Tibial artery (tissue), 4 donors: Measurements from ENCODE around the gene SLC25A13.

ENCODE experiments used
- DNase-seq, 2 donors: peaks; one replicate each; pipeline ENCODE4 v3.0.0-alpha.2; 2019
- H3K27ac ChIP-seq, 2 donors: fragments of 200-600 bp; sonication (generic) in 1 of 2; 1 replicate in 1 of 2; 2 replicates in 1 of 2; pipeline ENCODE4 v1.5.1; 2018 to 2019; ENCODE audit warnings: mild to moderate bottlenecking in 1 of 2
- H3K27me3 ChIP-seq, 2 donors: fragments of 200-600 bp; sonication (generic) in 1 of 2; one replicate each; pipeline versions ENCODE4 v1.5.1 to v1.6.0; 2016 to 2019
- H3K36me3 ChIP-seq, 3 donors: fragments of 200-600 bp; sonication (generic) in 2 of 3; one replicate each; pipeline ENCODE4 v1.5.1; 2016 to 2019; ENCODE audit warnings: mild to moderate bottlenecking in 2 of 3
- H3K4me1 ChIP-seq, 4 donors: fragments of 200-600 bp; sonication (generic) in 2 of 4; 1 replicate in 3 of 4; 2 replicates in 1 of 4; pipeline ENCODE4 v1.5.1; 2016 to 2019
- H3K4me3 ChIP-seq, 2 donors: fragments of 200-600 bp; sonication (generic) in 1 of 2; 1 replicate in 1 of 2; 2 replicates in 1 of 2; pipeline ENCODE4 v1.5.1; 2018 to 2019; ENCODE audit warnings: mild to moderate bottlenecking in 2 of 2
- H3K9me3 ChIP-seq, 3 donors: fragments of 200-600 bp; sonication (generic) in 1 of 3; one replicate each; pipeline ENCODE4 v1.5.1; 2016 to 2019
- CTCF ChIP-seq, 2 experiments: fragments of 200-600 bp in 1 of 2; fragments of 450-650 bp in 1 of 2; IDR thresholded peaks; one replicate each; pipeline ENCODE4 v1.5.1; 2017 to 2019; ENCODE audit warnings: antibody characterized with exemption in 2 of 2, mild to moderate bottlenecking in 1 of 2, moderate library complexity in 1 of 2
- intact Hi-C: fragments of 100-400 bp; cut with DNase I; formaldehyde crosslinking; loops from one replicate; pipeline ENCODE4 v1.15.0; 2023; ENCODE audit warnings: low total_unique reads

The SLC25A13 gene

GRCh38 chr7:96308253-96308949 is 13.5 kb downstream of the SLC25A13 start:
- TF ChIP-seq CTCF (IDR thresholded peaks at IDR 0.05) = no peak
- Histone ChIP-seq H3K27me3 (no peaks in the 10 kb centered on the region), H3K4me1 (peaks cover 0 to 53% (median 16%) of the 10 kb centered on the region in 4 donors), H3K27ac (no peak overlapping the region), H3K36me3 (no peaks in the 10 kb centered on the region), H3K4me3 (no peak overlapping the region), H3K9me3 (no peaks in the 10 kb centered on the region)
- intact Hi-C loops = no loop called here
- no peak for DNase-seq

- H3K27me3 ChIP-seq = no peaks in the 10 kb centered on the region
- H3K4me3 ChIP-seq = no peak overlapping the region
- TF ChIP-seq CTCF (IDR thresholded peaks at IDR 0.05) = no peak
- no peak overlapping the region for H3K27ac ChIP-seq
- intact Hi-C loops = no loop called here
- H3K36me3 ChIP-seq = no peaks in the 10 kb centered on the region
- DNase-seq = no peak
- peaks cover 0 to 48% (median 16%) of the 10 kb centered on the region in 4 donors for H3K4me1 ChIP-seq
- H3K9me3 ChIP-seq = no peaks in the 10 kb centered on the region
These were observed 15.3 kb downstream of the SLC25A13 start for GRCh38 chr7:96306385-96307125.

- no peak for TF ChIP-seq CTCF (IDR thresholded peaks at IDR 0.05)
- intact Hi-C loops = no loop called here
- Histone ChIP-seq H3K9me3 (no peaks in the 10 kb centered on the region), H3K27me3 (no peaks in the 10 kb centered on the region), H3K4me1 (peaks cover 0 to 42% (median 16%) of the 10 kb centered on the region in 4 donors), H3K4me3 (no peak overlapping the region), H3K36me3 (no peaks in the 10 kb centered on the region), H3K27ac (no peak overlapping the region)
- no peak for DNase-seq
These were observed 16.0 kb downstream of the SLC25A13 start for GRCh38 chr7:96305915-96306314.

GRCh38 chr7:96304573-96304972 is 17.3 kb downstream of the SLC25A13 start:
- peaks cover 0 to 36% (median 7%) of the 10 kb centered on the region in 4 donors for H3K4me1 ChIP-seq

More at GRCh38 chr7:96304573-96304972, 17.3 kb downstream of the SLC25A13 start:
- Histone ChIP-seq H3K9me3 (no peaks in the 10 kb centered on the region), H3K27ac (no peak overlapping the region), H3K4me3 (no peak overlapping the region), H3K36me3 (no peaks in the 10 kb centered on the region), H3K27me3 (no peaks in the 10 kb centered on the region)
- no peak for DNase-seq
- TF ChIP-seq CTCF (IDR thresholded peaks at IDR 0.05) = no peak
- intact Hi-C loops = no loop called here
